CD14-positive monocyte (primary cell): ENCODE results near the gene AGGF1. TPM values are rescaled to one million over a fixed set of nuclear protein-coding genes. Genes with fewer than 3 reads are reported as not detected.
A peak's percentile ranks its signal among the peaks of the same experiment; 100 is the strongest.

Source experiments
- DNase-seq, 3 donors: peaks; one replicate each; pipeline ENCODE4 v3.0.0-alpha.2; 2011 to 2022
- H2AFZ ChIP-seq: 2 replicates; pipeline ENCODE4 v1.6.0; 2012; ENCODE audit warnings: mild to moderate bottlenecking, low read depth, low read length, inconsistent platforms; ENCODE audit not compliant: insufficient read depth, poor library complexity, severe bottlenecking
- H3K27ac ChIP-seq, 2 donors: 1 replicate in 1 of 2; 2 replicates in 1 of 2; pipeline ENCODE4 v1.5.1; 2012 to 2013; ENCODE audit warnings: low read length in 2 of 2, control low read depth in 1 of 2, inconsistent platforms in 1 of 2, low read depth in 1 of 2, mild to moderate bottlenecking in 1 of 2
- H3K27me3 ChIP-seq, 2 donors: one replicate each; pipeline versions ENCODE4 v1.6.0 to v1.6.1; 2011 to 2013; ENCODE audit warnings: low read length in 2 of 2; ENCODE audit not compliant: control insufficient read depth in 2 of 2, insufficient read depth in 2 of 2
- H3K36me3 ChIP-seq, 2 donors: replicated peaks in 1 of 2; 1 replicate in 1 of 2; 2 replicates in 1 of 2; pipeline versions ENCODE4 v1.5.1 to v1.6.1; 2012 to 2013; ENCODE audit warnings: low read length in 2 of 2, control low read depth in 1 of 2, inconsistent platforms in 1 of 2, mild to moderate bottlenecking in 1 of 2; ENCODE audit not compliant: insufficient read depth in 2 of 2, control insufficient read depth in 1 of 2
- H3K4me1 ChIP-seq, 2 donors: 1 replicate in 1 of 2; 2 replicates in 1 of 2; pipeline versions ENCODE4 v1.5.1 to v1.6.1; 2012 to 2013; ENCODE audit warnings: low read length in 2 of 2, control low read depth in 1 of 2, inconsistent platforms in 1 of 2, mild to moderate bottlenecking in 1 of 2, moderate library complexity in 1 of 2; ENCODE audit not compliant: insufficient read depth in 2 of 2, control insufficient read depth in 1 of 2
- H3K4me2 ChIP-seq: replicated peaks from 2 replicates; pipeline ENCODE3; 2012; ENCODE audit warnings: low read length, moderate library complexity, mild to moderate bottlenecking; ENCODE audit not compliant: poor library complexity, severe bottlenecking; ENCODE audit errors: extremely low read depth
- H3K4me3 ChIP-seq, 3 experiments: fragments of 200-600 bp in 1 of 3; sonication (generic) in 1 of 3; replicated peaks in 1 of 3; 1 replicate in 2 of 3; 2 replicates in 1 of 3; pipeline ENCODE4 v1.5.1; 2011 to 2013; ENCODE audit warnings: low read length in 3 of 3, mild to moderate bottlenecking in 3 of 3, control low read depth in 2 of 3, low read depth in 2 of 3, inconsistent platforms in 1 of 3, moderate library complexity in 1 of 3
- H3K79me2 ChIP-seq: 2 replicates; pipeline ENCODE4 v1.6.0; 2012; ENCODE audit warnings: mild to moderate bottlenecking, control low read depth, inconsistent platforms, low read length, moderate library complexity; ENCODE audit not compliant: insufficient read depth
- H3K9ac ChIP-seq: 2 replicates; pipeline ENCODE4 v1.6.0; 2017; ENCODE audit warnings: low read length, mild to moderate bottlenecking; ENCODE audit not compliant: insufficient read depth, poor library complexity, severe bottlenecking
- H3K9me3 ChIP-seq, 2 donors: replicated peaks in 1 of 2; 1 replicate in 1 of 2; 2 replicates in 1 of 2; pipeline versions ENCODE4 v1.5.1 to v1.6.1; 2012 to 2013; ENCODE audit warnings: low read length in 2 of 2, control low read depth in 1 of 2; ENCODE audit not compliant: control insufficient read depth in 1 of 2, insufficient read depth in 1 of 2
- H4K20me1 ChIP-seq: 2 replicates; pipeline ENCODE4 v1.6.0; 2012; ENCODE audit warnings: mild to moderate bottlenecking, low read length, control low read depth, moderate library complexity; ENCODE audit not compliant: insufficient read depth
- H3K27ac Mint-ChIP-seq, 7 donors: one replicate each; pipeline ENCODE4 v1.8.0; 2020; ENCODE audit warnings: mild to moderate bottlenecking in 7 of 7, mixed read lengths in 7 of 7, moderate library complexity in 6 of 7, inconsistent platforms in 2 of 7
- H3K27me3 Mint-ChIP-seq, 3 donors: one replicate each; pipeline ENCODE4 v1.8.0; 2021 to 2022; ENCODE audit warnings: low read depth in 3 of 3, mild to moderate bottlenecking in 3 of 3, mixed read lengths in 3 of 3, moderate library complexity in 3 of 3, inconsistent platforms in 1 of 3
- H3K36me3 Mint-ChIP-seq, 2 donors: one replicate each; pipeline ENCODE4 v1.8.0; 2020; ENCODE audit warnings: mixed read lengths in 2 of 2, inconsistent platforms in 1 of 2, mild to moderate bottlenecking in 1 of 2
- H3K4me1 Mint-ChIP-seq: one replicate; pipeline ENCODE4 v1.8.0; 2020; ENCODE audit warnings: mild to moderate bottlenecking, mixed read lengths
- H3K4me3 Mint-ChIP-seq, 2 donors: one replicate each; pipeline ENCODE4 v1.8.0; 2020; ENCODE audit warnings: mild to moderate bottlenecking in 2 of 2, mixed read lengths in 2 of 2, moderate library complexity in 1 of 2
- H3K9me3 Mint-ChIP-seq, 7 donors: one replicate each; pipeline ENCODE4 v1.8.0; 2020 to 2022; ENCODE audit warnings: mixed read lengths in 7 of 7, mild to moderate bottlenecking in 6 of 7, moderate library complexity in 6 of 7, inconsistent platforms in 2 of 7
- WGBS: methylation state at CpG from one replicate; pipeline ENCODE4 v1.1.5; 2013; ENCODE audit warnings: missing lambda C conversion rate; ENCODE audit not compliant: insufficient coverage; 5-methylcytosine and 5-hydroxymethylcytosine counted together
- intact Hi-C, 2 donors: fragments of 100-400 bp; cut with micrococcal nuclease; formaldehyde crosslinking; loops; one replicate each; pipeline versions ENCODE4 v1.15.0 to v1.15.1; 2023
- polyA plus RNA-seq, 3 donors: library from polyadenylated mRNA; depleted of rRNA in 1 of 3; unstranded in 2 of 3; stranded (reverse) in 1 of 3; fragments of 300-500 nt in 2 of 3; fragments of >200 nt in 1 of 3; fragmentation: Illumina TruSeq in 2 of 3; gene quantifications; 1 replicate in 2 of 3; 2 replicates in 1 of 3; pipeline ENCODE4 v1.2.3, GENCODE V29; 2012 to 2021
- TF ChIP-seq, protein P1 (sequence below): fragments of 200-600 bp; IDR thresholded peaks from one replicate; pipeline ENCODE4 v1.8.0; 2022; ENCODE audit warnings: antibody characterized with exemption, mild to moderate bottlenecking

AGGF1 gene
- polyA plus RNA-seq, 3 donors, result 8.0 to 21.9 (median 13.0) TPM

- no peaks in the 10 kb centered on the region for H3K36me3 Mint-ChIP-seq
- peaks cover 9% of the 10 kb centered on the region for H3K4me1 Mint-ChIP-seq
- no peak overlapping the region for H3K4me3 Mint-ChIP-seq
- Histone ChIP-seq H3K79me2 (no peaks in the 10 kb centered on the region), H3K9me3 (no peaks in the 10 kb centered on the region), H4K20me1 (no peaks in the 10 kb centered on the region), H3K27ac (no peak overlapping the region), H3K4me2 (no peak overlapping the region), H3K4me3 (no peak overlapping the region), H3K36me3 (no peaks in the 10 kb centered on the region), H3K9ac (no peak overlapping the region), H2AFZ (peak overlapping the region; percentile 24), H3K4me1 (peaks cover 8 to 9% of the 10 kb centered on the region in 2 donors), H3K27me3 (no peaks in the 10 kb centered on the region)
- no peak for DNase-seq
- peaks cover 2 to 4% (median 3%) of the 10 kb centered on the region in 3 donors for H3K27me3 Mint-ChIP-seq
- 100% methylated on average over 1 of the region's 7 CpGs for WGBS
- intact Hi-C loops, result loop anchor here in 1 of 2 donors (10.0 kb wide), 1 partner anchor 158 kb away; no protein-coding TSS in a partner anchor
- H3K9me3 Mint-ChIP-seq, result peaks cover 0 to 7% (median 2%) of the 10 kb centered on the region in 7 donors
- no peak overlapping the region for H3K27ac Mint-ChIP-seq
- TF ChIP-seq, protein P1, sequence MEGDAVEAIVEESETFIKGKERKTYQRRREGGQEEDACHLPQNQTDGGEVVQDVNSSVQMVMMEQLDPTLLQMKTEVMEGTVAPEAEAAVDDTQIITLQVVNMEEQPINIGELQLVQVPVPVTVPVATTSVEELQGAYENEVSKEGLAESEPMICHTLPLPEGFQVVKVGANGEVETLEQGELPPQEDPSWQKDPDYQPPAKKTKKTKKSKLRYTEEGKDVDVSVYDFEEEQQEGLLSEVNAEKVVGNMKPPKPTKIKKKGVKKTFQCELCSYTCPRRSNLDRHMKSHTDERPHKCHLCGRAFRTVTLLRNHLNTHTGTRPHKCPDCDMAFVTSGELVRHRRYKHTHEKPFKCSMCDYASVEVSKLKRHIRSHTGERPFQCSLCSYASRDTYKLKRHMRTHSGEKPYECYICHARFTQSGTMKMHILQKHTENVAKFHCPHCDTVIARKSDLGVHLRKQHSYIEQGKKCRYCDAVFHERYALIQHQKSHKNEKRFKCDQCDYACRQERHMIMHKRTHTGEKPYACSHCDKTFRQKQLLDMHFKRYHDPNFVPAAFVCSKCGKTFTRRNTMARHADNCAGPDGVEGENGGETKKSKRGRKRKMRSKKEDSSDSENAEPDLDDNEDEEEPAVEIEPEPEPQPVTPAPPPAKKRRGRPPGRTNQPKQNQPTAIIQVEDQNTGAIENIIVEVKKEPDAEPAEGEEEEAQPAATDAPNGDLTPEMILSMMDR, result no peak
Observed at GRCh38 chr5:77022511-77023417, 7.4 kb upstream of the AGGF1 start.

DNA sequence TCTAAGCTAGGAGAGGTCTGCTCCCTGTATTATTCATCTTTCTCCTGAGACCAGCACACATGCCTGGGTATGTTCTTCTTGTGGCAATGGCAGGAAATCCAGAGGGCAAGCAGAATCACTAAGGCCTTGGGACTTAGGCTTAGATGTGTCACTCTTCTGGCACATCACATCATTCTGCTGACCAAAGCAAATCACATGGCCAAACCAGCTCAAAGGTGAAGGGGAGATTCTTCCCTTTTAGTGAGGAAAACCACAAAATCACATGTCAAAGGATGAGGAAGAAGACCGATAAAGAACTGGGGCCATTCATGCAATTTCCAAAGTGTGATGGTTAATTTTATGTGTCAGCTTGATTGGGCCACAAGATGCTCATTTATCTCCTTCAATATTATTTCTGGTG, 5.7 kb upstream of the AGGF1 start:
- DNase-seq, result peak; percentile 24 to 72 (median 29)
- Mint-ChIP-seq H3K27me3 (peaks cover 2 to 4% (median 3%) of the 10 kb centered on the region in 3 donors), H3K36me3 (peaks cover 0 to 6% of the 10 kb centered on the region in 2 donors), H3K9me3 (peaks cover 13 to 24% (median 16%) of the 10 kb centered on the region in 7 donors), H3K4me1 (peaks cover 9% of the 10 kb centered on the region), H3K4me3 (no peak overlapping the region), H3K27ac (peak overlapping the region in 1 of 7 donors; percentile 3)
- Histone ChIP-seq H2AFZ (no peak overlapping the region), H3K4me1 (peaks cover 8 to 9% of the 10 kb centered on the region in 2 donors), H3K27me3 (no peaks in the 10 kb centered on the region), H3K4me3 (no peak overlapping the region), H3K79me2 (no peaks in the 10 kb centered on the region), H4K20me1 (no peaks in the 10 kb centered on the region), H3K9me3 (peaks cover 14 to 15% of the 10 kb centered on the region in 2 donors), H3K9ac (no peak overlapping the region), H3K4me2 (no peak overlapping the region), H3K27ac (no peak overlapping the region), H3K36me3 (no peaks in the 10 kb centered on the region)
- intact Hi-C loops, result loop anchor here in 1 of 2 donors (10.0 kb wide), 1 partner anchor 160 kb away; no protein-coding TSS in a partner anchor
- WGBS, result no CpG with 5 or more reads among the region's 1 CpG
- TF ChIP-seq, protein P1, result no peak
